ENCODE data around the gene THBS4. TPM values are rescaled to one million over a fixed set of nuclear protein-coding genes. Genes with fewer than 3 reads are reported as not detected.

Gene THBS4
- total RNA-seq, 1 experiment from 2014 or later, result 3.2 TPM

DNA sequence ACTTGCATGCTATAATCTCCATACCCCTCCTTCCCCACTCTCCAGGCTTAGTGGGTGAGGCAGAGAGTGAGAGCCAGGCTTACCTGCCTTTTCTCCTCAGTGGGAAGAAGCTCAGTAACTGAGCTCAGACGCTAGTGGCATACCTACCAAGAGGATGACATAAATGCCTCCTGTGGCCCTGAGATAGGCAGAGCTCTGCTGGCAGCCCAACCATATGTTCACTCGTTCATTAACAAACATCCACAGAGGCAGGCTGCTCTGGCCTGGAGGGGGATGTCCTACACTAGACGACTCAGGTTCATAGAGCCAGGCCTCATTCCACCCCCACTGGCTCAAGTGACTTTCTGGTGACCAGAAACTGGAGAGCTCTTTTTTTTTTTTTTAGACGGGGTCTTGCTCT, 81.3 kb downstream of the THBS4 start:
- DNase-seq (ENCODE audit: low read depth), result no peak

DNA sequence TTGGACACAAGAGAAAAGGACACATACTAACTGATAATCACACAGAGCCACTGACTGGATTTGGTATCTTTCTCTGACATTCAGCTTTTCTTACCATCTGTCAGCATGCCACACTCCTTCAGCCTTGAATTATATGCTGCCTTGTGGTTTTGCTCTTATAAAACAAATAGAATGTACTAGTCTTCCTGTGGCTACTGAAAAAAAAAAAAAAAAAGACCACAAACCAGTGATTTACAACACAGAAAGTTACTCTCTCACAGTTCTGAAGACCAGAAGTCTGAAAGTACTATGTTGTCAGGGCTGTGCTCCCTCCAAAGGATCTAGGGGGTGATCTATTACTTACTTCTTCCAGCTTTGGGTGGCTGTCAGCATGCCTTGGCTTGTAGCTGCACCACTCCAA, 82.3 kb downstream of the THBS4 start:
- DNase-seq (ENCODE audit: low read depth), result no peak

DNA sequence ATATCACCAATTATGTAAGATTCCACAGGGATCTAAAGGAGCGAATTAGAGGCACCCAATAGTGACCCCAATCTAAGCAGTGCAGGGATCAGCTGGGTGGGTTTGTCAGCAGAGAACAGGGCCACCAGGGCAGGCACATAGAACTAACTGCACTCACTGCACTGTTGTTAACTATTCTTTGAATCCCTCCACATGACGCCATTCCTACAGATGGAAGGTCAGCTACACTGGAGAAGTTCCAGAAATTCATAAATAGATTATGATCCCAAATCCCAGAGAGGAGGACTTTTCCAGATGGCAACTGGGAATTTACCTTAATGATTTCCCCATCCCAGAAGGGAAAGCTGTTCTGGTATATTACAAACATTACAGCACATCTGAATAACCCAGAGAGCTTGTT, 84.2 kb downstream of the THBS4 start:
- DNase-seq (ENCODE audit: low read depth), result no peak

DNA sequence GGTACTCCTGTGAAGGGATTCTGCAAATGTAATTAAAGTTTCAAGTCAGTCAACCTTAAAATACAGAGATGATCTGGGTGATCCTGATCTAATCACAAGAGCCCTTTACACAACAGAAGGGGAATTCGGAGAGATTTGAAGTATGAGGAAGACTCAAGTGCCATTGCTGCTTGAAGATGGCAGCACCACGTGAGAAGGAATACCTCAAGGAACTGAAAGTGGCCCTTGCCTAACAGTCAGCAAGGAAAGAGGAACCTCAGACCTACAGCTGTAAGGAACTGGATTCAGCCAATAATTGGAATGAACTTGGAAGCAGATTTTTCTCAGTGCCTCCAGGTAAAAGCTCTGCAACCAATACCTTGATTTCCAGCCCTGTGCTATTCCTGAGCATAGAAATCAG, 87.4 kb downstream of the THBS4 start:
- DNase-seq (ENCODE audit: low read depth), result no peak

DNA sequence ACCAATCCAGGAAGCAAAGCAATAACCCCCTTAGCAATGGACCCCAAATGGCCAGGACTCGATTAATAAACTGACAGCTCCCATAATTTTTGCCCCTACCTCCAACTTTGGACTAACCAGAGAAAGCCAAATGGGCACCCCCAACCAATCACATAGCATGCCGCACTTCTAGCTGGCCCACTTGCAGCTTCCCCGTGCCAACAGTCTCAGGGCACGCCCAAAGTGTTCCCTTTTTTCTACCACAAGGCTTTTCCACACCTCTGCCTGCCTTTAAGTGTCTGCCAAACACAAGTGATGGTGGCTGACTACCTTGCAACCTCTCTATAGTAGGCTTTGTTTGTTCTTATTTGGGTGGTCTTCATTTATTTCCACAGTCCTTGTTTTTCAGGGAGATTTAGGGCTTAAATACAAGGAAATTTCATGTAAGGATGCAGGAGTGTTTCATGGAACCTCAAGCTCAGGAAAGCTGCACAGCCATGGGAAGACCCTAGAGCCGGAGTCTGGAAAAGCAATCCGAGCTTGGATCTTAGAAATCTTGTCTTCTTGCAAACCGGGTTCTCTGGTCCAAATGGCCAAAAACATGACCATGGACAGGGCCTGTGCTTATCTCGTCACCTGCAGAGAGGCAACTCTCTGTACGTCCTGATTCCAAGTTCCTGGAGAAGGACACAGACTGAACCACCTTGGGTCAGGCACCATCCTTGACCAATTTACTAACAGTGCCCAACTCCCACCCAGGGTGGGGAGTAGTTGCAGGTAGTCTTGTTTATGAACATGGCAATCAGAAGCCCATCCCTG, 89.2 kb downstream of the THBS4 start:
- no peak for DNase-seq (ENCODE audit: low read depth)

DNA sequence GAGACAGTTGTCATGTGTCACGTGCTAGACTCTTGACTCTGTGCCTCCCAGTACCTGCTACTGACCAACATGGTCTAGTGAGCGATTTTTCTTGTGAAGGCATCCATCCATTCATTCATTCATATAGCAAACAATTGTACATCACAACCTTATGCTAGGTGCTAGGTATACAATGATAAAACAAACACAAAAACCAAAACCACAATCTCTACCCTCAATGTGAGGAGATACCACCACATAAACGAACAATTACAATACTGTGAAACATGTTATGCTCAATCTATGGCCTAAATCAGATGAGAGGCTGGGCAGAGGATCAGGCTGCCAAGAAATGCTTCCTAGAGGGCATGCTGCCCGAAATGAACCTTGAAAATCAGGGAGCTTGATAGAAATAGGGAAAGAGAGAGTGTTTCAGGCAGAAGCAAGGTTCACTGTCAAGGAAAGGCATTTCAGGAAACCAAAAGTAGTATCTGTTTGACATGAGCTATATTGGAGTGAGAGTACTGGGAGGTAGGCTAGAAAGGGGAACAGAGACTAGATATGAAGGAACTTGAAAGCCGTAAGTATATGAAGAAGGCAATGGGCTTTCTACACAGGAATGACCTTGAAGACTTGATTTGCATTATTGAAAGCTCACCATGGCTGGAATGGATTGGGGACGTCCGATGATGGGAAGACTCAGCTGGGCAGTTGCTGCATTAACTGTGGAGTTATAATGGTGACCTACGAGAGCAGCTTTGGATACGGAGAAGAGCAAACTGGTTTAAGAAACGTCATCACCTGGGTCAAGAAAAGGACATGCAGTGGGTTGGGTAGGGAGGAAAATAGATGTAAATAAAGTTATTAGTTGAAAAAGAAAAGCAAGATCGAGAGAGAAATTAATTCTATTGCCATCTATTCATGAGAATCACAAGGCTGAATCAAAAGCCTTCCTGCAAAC, 90.1 kb downstream of the THBS4 start:
- no peak for DNase-seq (ENCODE audit: low read depth)

DNA sequence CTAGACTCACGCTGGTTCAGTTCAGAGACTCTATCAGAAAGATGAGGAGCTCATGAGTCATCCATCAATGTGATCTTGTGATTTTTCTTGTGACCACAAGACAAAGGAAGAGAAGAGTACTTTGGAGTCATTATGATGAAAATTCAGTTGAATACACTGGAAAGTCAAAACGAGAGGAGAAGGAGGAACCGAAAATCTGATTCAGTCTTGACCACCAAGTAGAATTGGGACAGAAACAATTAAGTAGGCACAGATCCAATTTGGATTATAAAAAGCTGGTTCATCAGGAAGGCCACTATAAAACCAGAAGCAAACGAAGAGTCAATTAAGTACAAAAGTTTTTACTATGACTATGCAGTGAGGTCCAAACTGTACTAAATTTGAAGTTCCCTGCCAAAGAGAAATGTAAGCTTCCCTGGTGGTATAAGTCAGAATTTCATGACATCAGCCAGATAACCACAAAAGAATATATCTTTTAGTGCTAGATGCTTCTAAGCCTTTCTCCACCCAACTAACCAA, 90.9 kb downstream of the THBS4 start:
- DNase-seq (ENCODE audit: low read depth), result peak; percentile 53

DNA sequence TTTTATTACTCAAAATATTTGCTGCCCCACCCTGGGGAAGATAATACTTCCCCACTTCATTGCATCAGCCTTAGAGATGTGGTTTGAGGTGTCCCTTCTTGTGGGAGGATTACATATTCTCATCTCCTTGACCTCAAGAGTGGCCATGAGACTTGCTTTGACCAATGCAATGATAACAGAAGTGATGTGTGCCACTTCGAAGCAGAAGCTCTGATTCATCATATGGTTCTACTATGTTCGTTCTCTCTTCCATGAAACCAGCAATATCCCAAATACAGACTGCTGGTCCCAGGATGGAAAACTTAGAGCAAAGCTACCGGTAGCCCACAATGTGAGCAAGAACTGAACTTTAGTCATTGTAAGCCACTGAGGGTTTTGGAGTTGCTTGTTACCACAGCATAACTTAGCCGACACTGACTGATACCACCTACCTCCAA, 92.0 kb downstream of the THBS4 start:
- DNase-seq (ENCODE audit: low read depth), result no peak

DNA sequence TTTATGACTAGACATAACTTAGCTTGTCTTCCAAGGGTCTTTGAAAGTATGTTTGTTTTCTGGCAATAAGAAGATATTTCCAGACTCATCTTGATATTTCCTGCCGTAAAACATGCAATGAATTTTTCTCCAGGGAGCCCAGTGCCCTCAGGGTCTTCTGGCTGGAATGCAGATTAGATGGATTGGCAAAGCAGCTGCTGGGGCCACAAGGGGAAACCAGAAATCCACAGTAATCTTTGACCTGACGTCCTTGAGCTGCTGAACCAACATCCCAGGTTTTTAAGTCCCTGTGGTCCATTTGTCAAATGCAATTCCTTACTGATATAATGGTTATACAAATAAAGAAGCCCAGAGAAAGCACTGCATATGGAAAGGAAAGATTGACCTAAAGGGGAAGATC, 93.0 kb downstream of the THBS4 start:
- DNase-seq (ENCODE audit: low read depth), result peak; percentile 22

DNA sequence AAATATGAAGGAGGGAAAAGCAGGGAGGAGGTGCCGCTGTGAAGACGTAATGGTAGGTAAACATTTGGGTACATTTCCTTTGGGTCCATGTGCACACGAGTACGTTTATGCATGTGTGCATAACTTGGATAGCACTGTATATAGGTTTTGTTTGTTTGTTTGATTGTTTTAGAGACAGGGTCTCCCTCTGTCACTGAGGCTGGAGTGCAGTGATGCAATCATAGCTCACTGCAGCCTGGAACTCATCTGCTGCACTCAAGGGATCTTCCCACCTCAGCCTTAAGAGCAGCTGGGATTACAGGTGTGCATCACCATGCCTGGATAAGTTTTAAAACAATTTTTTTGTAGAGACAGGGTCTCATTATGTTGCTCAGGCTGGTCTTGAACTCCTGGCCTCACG, 94.0 kb downstream of the THBS4 start:
- no peak for DNase-seq (ENCODE audit: low read depth)

Other genes starting within 250 kb of the THBS4 start
- gene MTX3, start 44.1 kb upstream of the THBS4 start, total RNA-seq (2014; rRNA removed; shearing (Covaris generic)), result 18.2 and 24.0 TPM in 2 replicates
- gene SERINC5, start 220.7 kb downstream of the THBS4 start, total RNA-seq (2014; rRNA removed; shearing (Covaris generic)), result 3.9 and 5.7 TPM in 2 replicates